ENCODE results near the gene TMSB4X. TPM values are rescaled to one million over a fixed set of nuclear protein-coding genes. Genes with fewer than 3 reads are reported as not detected.

TMSB4X gene
- total RNA-seq, 1 donor from 2014 or later, result 2,924 TPM

- TF ChIP-seq CTCF (IDR thresholded peaks at IDR 0.05), result no peak
- H3K9me3 Mint-ChIP-seq (ENCODE audit: unreplicated experiment), result peaks cover 10% of the 10 kb centered on the region
- no peak overlapping the region for H3K4me3 Mint-ChIP-seq (ENCODE audit: unreplicated experiment)
- no peak for DNase-seq (ENCODE audit: extremely low spot score, unreplicated experiment)
- no peaks in the 10 kb centered on the region for H3K27me3 Mint-ChIP-seq (ENCODE audit: unreplicated experiment)
- H3K4me1 Mint-ChIP-seq (ENCODE audit: unreplicated experiment), result peaks cover 29% of the 10 kb centered on the region
- H3K27ac Mint-ChIP-seq (ENCODE audit: unreplicated experiment), result no peak overlapping the region
- no peaks in the 10 kb centered on the region for H3K36me3 Mint-ChIP-seq (ENCODE audit: unreplicated experiment)
Observed at GRCh38 chrX:12987340-12987739, 12.4 kb downstream of the TMSB4X start.

GRCh38 chrX:12987900-12988594, 13.1 kb downstream of the TMSB4X start:
- DNase-seq (ENCODE audit: extremely low spot score, unreplicated experiment), result no peak
- Mint-ChIP-seq H3K9me3 (ENCODE audit: unreplicated experiment) (peaks cover 10% of the 10 kb centered on the region), H3K4me1 (ENCODE audit: unreplicated experiment) (peaks cover 31% of the 10 kb centered on the region), H3K27ac (ENCODE audit: unreplicated experiment) (no peak overlapping the region), H3K4me3 (ENCODE audit: unreplicated experiment) (no peak overlapping the region), H3K27me3 (ENCODE audit: unreplicated experiment) (no peaks in the 10 kb centered on the region), H3K36me3 (ENCODE audit: unreplicated experiment) (no peaks in the 10 kb centered on the region)
- no peak for TF ChIP-seq CTCF (IDR thresholded peaks at IDR 0.05)

GRCh38 chrX:12988797-12989196, 13.9 kb downstream of the TMSB4X start:
- Mint-ChIP-seq H3K4me1 (ENCODE audit: unreplicated experiment) (peaks cover 33% of the 10 kb centered on the region), H3K4me3 (ENCODE audit: unreplicated experiment) (no peak overlapping the region), H3K27me3 (ENCODE audit: unreplicated experiment) (no peaks in the 10 kb centered on the region), H3K36me3 (ENCODE audit: unreplicated experiment) (no peaks in the 10 kb centered on the region), H3K27ac (ENCODE audit: unreplicated experiment) (no peak overlapping the region), H3K9me3 (ENCODE audit: unreplicated experiment) (peaks cover 10% of the 10 kb centered on the region)
- no peak for TF ChIP-seq CTCF (IDR thresholded peaks at IDR 0.05)
- DNase-seq (ENCODE audit: extremely low spot score, unreplicated experiment), result no peak

GRCh38 chrX:12989461-12989860, 14.6 kb downstream of the TMSB4X start:
- Mint-ChIP-seq H3K27ac (ENCODE audit: unreplicated experiment) (no peak overlapping the region), H3K9me3 (ENCODE audit: unreplicated experiment) (peaks cover 10% of the 10 kb centered on the region), H3K36me3 (ENCODE audit: unreplicated experiment) (no peaks in the 10 kb centered on the region), H3K4me1 (ENCODE audit: unreplicated experiment) (peaks cover 33% of the 10 kb centered on the region), H3K27me3 (ENCODE audit: unreplicated experiment) (no peaks in the 10 kb centered on the region), H3K4me3 (ENCODE audit: unreplicated experiment) (no peak overlapping the region)
- TF ChIP-seq CTCF (IDR thresholded peaks at IDR 0.05), result no peak
- no peak for DNase-seq (ENCODE audit: extremely low spot score, unreplicated experiment)

GRCh38 chrX:12991575-12991974, 16.7 kb downstream of the TMSB4X start:
- Mint-ChIP-seq H3K4me1 (ENCODE audit: unreplicated experiment) (peaks cover 23% of the 10 kb centered on the region), H3K27me3 (ENCODE audit: unreplicated experiment) (no peaks in the 10 kb centered on the region), H3K36me3 (ENCODE audit: unreplicated experiment) (no peaks in the 10 kb centered on the region), H3K27ac (ENCODE audit: unreplicated experiment) (no peak overlapping the region), H3K9me3 (ENCODE audit: unreplicated experiment) (peaks cover 5% of the 10 kb centered on the region), H3K4me3 (ENCODE audit: unreplicated experiment) (no peak overlapping the region)
- no peak for TF ChIP-seq CTCF (IDR thresholded peaks at IDR 0.05)
- DNase-seq (ENCODE audit: extremely low spot score, unreplicated experiment), result no peak

Data from osteocyte (in vitro differentiated cells).